ENCODE measurements around the gene GATB.

GATB gene

DNA sequence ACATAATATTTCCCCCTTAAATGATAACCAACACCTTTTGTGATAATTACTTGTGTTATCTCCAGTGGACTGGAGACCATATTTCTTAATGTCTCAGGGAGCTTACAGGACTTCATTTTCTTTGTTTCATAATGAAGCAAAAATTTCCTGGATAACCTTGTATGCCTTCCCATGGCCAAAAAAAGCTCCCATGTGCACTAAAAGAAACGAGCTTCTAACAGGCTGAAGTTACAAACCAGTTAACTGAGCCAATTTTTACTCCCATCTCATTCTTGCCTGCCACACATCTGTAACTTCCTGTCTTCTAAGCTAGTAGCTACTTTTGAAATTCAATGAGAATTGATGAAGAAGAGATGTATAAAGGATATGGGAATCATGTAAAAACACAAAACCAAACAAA is 32.8 kb downstream of the GATB start:
- DNase-seq, result no peak

DNA sequence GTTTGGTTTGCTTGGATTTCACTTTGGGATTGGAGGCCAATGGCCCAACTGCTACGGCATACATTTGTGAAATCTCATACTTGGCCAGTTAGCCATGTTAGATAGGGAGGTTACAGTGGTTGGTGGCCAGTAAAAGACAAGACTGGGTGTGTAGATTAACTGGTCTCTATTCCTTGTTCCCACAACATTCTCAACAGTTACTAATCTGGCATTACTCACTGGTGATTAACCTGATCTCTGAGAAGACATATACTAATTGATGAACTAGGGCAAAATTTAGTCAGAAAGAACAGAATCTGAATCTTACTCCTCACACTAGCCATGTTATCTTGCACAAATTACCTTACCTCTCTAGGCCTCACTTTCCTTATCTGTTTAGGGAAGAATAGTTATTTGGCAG is 33.4 kb downstream of the GATB start:
- no peak for DNase-seq

GRCh38 chr4:151725087-151725486 is 35.7 kb downstream of the GATB start:
- no peak for DNase-seq

DNA sequence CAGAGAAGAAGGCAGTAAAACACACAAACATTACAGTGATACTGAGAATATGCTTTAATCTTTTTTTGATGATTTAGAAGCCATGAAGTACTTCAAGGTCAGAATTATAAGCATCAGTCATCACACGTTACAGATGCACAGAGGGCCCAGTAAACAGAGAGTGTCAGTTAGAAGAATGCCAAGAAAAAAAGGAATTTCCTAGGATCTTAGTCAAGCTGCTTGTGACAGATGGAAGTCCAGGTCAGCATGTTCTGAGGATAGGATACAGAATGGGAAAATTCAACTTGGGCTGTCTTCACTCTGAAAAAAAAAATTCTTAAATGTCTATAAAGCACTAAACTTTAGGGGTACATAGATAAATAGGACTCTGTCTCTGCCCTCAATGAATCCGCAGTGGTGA is 38.9 kb downstream of the GATB start:
- DNase-seq, result no peak

- no peak for DNase-seq
Observed at GRCh38 chr4:151721466-151721865, 39.3 kb downstream of the GATB start.

GRCh38 chr4:151719956-151720334 is 40.9 kb downstream of the GATB start:
- no peak for DNase-seq

DNA sequence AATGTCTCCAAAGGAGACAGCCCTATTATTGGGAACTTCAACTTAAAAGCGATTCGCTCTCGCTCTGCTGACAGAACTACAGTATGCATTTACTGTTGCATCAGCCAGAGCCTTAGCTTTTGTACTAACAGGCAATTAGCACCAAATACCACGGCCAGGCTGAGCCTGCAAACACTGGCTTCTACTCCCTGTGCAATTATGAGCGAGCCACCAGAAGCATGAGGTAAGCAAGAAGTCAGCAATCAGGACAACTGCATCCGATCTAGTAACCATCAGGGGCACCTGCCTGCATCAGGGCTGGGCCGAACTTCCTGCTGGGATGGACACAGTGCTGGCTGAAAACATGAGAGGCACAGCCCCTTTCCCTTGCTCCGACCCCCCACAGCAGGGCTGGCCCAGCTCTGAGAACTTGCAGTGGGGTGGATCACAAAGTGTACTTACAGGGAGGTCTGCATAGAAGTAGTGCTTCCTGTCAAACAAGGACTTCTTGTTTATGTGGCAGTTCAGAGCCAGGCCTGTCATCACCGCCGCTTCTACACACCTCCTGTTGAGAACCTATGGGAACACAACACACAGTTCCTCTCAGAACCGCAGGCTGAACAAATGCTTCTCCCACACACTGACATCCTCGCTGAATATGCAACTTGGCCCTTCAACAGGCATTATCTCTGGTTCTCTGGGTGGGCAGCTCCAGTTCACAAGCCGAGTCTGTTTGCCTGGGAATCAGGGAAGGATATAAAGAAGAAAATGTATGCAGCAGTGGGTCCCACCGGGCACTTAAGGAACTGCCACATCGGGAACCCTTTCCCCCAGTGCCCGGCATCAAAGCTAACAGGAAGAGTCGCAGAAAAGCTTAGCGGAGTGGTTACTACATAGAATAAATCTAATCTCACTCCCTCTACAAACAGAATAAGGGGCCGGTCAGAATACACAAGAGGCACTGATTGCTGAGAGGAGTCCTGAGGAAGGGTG is 41.5 kb downstream of the GATB start:
- DNase-seq, result no peak

GRCh38 chr4:151717909-151718628 is 42.7 kb downstream of the GATB start:
- DNase-seq, result no peak

DNA sequence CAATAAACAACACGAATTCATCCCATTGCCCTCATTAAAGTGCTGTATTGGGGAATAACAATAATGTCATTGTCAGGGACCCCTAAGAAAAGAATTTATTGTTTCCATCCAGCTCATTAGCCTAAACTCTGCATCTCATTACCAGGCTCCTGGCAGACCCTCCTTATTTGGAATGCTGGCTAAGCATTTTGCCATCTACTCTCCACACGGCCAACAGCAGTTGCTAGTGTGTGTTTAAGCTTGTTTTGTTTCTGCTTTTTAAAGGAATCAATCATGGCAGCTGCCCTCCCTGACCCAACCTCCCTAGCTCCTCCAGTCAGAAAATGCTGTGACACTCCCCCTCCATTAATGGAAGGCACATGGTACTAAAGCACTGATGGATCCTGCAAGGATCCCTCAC is 43.5 kb downstream of the GATB start:
- DNase-seq, result no peak

DNA sequence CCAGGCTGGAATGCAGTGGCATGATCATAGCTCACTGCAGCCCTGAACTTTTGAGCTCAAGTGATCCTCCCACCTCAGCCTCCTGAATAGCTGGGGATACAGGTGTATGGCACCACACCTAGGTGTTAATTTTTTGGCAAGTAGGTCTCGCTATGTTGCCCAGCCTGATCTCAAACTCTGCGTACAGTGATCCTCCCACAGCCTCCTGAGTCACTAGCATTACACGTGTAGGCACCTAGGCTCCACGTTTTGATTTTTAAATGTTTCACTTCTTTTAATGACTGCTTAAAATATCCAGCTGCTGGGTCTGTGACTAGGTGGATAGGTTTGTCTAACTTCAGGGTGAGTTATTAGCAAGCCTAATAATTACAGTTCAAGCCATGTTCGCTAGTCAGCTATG is 44.5 kb downstream of the GATB start:
- DNase-seq, result no peak

- no peak for DNase-seq
Observed at GRCh38 chr4:151715881-151716280, 44.9 kb downstream of the GATB start.

DNA sequence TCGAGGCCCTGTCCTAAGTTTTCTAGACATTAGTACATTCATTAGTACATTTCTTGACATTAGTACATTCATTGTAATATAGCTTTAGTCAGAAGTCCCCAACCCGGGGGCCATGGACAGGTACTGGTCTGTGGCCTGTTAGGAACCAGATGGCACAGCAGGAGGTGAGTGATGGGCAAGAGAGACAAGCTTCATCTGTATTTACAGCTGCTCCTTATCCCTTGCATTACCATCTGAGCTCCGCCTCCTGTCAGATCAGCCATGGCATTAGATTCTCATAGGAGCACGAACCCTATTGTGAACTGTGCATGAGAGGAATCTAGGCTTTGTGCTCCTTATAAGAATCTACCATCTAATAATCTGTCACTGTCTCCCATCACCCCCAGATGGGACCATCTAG is 48.0 kb downstream of the GATB start:
- DNase-seq, result no peak

DNA sequence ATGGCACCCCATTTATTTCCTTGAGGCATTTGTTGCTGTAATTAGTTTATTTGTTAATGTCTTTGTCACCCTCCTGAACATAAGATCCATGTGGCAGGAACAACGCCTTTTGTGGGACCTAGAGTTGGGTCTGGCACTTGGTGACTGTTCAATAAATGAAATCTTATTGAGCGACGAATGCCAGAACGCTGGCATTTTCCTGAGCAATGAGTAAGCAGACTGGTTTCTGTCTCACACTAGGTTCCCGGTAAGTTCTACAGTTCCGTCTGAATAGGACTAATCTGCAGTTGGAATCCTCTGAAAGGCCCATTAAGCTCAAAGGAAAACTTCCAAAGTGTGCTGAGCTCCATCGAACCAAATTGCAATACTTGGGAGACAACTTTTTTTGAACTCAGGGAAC is 49.2 kb downstream of the GATB start:
- DNase-seq, result no peak

DNA sequence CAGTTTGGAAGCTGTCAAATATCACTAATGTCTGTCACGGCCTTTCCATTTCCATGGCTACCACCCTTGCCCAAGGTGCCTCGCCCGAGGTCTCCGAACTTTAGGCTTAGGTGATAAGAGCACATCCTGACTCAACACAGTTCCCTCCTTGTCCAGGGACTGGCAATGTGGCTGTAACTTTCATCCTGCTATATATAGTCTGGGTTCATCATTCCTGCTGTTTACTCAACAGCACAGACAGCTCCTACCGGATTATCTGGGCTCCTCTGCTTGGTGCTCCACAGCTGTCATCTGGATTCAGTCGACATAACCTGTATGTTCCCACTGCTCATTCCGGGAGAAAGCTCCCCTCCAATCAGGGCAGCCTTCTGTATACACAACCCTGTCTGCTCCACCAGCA is 51.2 kb downstream of the GATB start:
- DNase-seq, result no peak

GRCh38 chr4:151709071-151709470 is 51.7 kb downstream of the GATB start:
- no peak for DNase-seq

- DNase-seq, result no peak
Observed at GRCh38 chr4:151708100-151708499, 52.7 kb downstream of the GATB start.

DNA sequence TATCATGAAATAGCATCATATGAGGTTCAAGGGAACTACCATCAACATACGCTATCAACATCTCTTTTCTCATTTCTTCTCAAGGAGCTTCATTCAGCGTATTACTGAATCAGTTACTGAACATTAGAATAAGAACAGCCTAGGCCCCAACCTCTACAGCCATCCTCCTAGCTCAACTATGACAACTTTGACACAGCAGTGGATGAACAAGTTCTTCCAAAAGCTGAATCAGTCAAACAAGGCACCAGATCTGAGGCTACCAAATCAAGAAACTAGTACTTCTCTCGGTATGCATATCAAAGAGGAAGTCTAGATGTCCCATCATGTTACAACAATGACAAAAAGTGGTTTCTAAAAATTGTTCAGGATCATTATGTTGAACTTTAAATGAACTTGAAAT is 57.4 kb downstream of the GATB start:
- no peak for DNase-seq

- no peak for DNase-seq
Observed at GRCh38 chr4:151702256-151702655, 58.6 kb downstream of the GATB start.

DNA sequence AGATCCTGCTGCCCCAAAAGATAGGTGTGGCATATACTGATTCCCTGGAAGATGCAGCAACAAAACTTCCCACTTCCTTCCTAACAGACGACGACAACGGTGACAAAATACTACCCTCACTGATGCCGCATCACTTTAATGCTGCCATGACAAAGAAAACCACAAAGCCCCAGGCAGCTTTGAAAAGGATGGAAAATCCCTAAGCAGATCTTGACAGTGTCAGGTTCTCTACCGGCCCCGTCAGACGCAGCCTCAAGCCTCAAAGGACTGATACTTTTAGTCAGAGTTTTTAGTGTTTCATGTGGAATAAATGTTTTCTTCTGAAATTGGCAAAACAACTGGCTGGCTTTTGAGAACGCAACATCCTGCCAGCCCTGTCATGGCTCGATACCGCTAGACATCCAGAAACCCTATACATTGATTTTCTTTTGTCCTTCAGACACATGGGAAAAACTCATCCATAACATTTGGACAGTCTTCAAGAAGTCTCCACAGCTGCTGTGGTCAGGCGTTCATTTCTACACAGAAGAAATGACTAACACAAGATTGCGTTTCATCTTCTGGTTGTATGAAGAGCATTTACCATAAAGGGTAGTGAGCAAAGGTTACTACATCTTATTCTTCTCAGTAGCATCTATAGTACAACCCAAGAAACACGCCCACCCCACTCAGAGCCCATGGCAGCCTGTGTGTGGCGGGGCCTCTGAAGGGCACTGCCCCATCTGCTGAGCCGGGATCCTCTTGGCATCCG is 60.1 kb downstream of the GATB start:
- DNase-seq, result no peak

DNA sequence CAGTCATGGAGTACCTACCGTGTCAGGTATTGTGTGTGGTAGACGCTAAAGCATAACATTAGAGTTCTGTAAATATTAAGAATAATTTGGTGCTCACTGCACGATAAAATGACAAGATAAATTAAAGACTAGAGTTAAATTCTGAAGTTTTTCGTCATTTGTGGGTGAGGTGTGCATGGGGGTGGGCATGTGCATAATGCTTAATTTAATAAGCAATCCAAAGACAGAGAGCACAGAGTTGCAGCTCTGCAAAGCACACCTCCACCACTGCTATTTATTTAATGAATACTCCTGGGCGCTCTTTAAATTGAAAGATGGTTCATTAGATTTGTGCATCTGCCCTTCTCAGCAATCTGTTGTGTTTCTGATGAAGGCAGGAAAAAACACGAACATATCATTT is 62.6 kb downstream of the GATB start:
- DNase-seq, result no peak

GRCh38 chr4:151694961-151695720 is 65.7 kb downstream of the GATB start:
- no peak for DNase-seq

DNA sequence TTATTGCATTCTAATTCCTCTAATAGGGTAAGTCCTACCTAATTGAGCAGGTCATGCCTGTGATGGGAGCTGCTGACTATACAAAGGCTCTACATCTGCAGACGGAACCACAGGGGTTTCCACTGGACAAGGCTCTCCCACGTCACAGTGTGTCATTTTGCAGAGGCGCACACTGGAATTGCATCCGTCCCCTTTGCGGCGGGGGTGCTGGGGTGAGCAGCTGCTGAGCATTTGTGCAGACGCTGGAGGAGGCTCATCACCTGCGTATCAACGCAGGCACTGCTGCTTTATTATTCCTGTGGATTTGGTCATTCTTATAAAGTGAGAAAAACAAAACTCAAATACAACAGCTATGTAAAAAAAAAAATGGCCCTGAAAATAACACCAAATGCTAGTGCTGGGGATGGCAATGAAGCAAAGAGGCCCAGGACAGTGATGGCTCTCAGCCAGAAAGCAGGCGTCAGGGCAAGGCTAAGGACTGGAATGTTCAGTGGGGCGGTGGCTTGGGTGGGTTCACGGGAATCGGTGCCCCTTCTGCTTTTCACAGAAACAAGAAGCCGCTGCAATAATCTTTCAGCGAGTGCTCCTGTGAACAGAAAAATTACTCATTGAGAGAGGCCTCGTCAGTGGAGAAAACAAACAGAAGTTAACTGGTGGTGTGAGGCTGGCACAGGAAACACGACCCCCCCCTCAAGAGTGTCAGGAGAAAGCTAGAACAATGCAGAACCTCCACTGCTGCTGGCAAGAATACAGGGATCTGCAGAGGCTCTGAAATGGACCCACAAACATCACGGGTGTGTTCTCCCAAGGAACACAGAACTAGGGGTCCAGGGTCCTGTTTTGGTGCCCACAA is 67.8 kb downstream of the GATB start:
- no peak for DNase-seq
